Activated naive CD8-positive, alpha-beta T cell treated with anti-CD3 and anti-CD28 coated beads, Interleukin-2, amount 50 U/mL, for 16 hours (primary cell): Measurements from ENCODE around the gene NFIA.

Source experiments
- DNase-seq: peaks from one replicate; pipeline ENCODE4 v3.0.0-alpha.2; 2020; ENCODE audit warnings: low read depth, low spot score

NFIA gene

GRCh38 chr1:61332796-61333195, 250.4 kb downstream of the NFIA start:
- DNase-seq: no peak

- DNase-seq: no peak
Measured at GRCh38 chr1:61334718-61335589, 252.6 kb downstream of the NFIA start.

GRCh38 chr1:61337037-61337436, 254.7 kb downstream of the NFIA start:
- DNase-seq: no peak

- DNase-seq: no peak
Measured at GRCh38 chr1:61337441-61337951, 255.1 kb downstream of the NFIA start.

GRCh38 chr1:61337981-61338848, 255.9 kb downstream of the NFIA start:
- DNase-seq: no peak

DNA sequence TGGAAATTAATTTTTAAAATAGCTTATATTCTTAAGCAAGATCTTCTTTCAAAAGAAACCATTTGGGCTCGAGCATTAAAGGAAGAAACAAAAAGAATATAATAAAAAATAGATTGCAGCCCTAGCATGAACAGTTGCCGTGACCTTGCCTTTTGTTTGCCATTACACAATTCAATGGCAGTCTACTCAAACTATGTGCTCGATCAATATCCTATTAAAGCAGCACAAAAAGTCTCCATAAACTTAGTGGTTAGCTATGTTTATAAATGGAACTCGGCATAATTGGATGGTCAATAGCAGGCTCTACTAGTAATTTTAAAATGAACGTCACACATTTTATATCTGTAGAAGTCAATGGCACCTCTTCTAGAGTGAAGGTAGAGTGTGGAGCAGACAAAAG, 256.5 kb downstream of the NFIA start:
- DNase-seq: no peak

- DNase-seq: no peak
Measured at GRCh38 chr1:61341426-61341825, 259.1 kb downstream of the NFIA start.

DNA sequence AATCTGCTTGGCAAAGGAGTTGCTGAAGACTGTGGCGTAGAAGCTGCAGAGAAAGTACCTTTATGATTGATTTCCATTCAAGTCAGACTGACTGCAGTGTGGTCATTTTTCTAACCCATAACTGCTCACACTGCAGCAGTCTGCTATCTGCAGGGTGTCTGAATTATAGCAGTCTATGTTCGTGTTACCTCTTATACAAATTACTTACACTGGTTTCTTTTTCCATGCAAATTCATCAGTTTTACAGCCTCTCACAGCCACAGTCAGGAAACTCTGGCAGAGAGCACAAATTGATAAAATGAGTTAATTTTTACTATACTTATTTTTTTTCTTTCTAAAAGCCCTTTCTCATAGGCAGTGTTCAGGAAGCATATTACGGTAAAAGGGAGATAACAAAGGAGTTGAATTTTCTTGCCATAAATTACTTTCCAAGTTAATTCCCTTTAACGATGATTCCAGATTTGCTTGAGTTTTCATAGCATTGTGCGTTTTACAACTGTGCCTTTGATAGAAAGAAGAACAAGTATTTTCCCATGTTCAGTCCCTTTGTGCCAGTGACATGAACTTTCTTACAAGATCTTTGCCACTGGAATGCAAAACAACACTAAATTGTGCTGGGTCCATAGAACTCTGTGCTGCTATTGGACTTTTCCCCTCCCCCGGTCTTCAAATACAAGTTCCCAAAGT, 261.5 kb downstream of the NFIA start:
- no peak for DNase-seq

DNA sequence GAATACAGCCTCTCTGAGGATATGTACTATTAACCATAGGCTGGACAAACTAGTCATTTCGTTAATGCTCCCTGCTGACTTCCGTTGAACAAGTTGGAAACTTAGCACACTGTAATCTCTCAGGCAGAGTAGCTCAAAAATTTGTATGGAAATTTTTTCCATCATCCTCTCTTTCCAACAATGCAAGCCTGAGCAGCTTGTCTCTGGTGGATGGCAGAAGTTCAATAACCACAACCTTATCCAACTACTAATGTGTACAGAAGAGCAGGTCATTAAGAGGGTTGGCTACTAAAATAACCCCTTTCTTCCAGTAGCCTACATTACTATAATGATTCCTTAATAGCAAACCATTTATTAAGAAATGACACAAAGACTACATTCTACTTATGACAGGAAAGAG, 262.3 kb downstream of the NFIA start:
- DNase-seq: no peak

- DNase-seq: no peak
Measured at GRCh38 chr1:61348025-61348665, 265.8 kb downstream of the NFIA start.

- no peak for DNase-seq
Measured at GRCh38 chr1:61352845-61353435, 270.6 kb downstream of the NFIA start.

- no peak for DNase-seq
Measured at GRCh38 chr1:61353797-61354406, 271.5 kb downstream of the NFIA start.

- DNase-seq: no peak
Measured at GRCh38 chr1:61356016-61356415, 273.7 kb downstream of the NFIA start.

GRCh38 chr1:61356995-61357394, 274.6 kb downstream of the NFIA start:
- DNase-seq: no peak

DNA sequence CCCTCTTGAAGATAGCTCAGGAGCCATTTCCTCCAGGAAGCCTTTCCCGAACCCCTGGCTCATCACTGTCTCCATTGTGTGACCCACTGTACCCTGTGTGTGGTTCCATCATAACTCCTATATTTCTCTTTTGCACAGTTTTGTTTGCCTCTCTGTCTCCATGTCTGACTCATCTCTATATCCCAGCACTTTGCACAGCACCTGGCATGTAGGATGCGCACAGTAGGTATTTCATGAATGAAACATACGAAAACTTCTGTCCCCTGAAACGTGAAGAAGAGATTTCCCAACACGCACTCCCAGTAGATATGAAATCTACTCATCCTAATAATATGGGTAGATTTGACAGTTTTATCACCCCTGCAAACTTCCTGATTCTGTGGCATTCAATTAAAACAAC, 275.2 kb downstream of the NFIA start:
- DNase-seq: no peak

GRCh38 chr1:61358770-61359455, 276.6 kb downstream of the NFIA start:
- DNase-seq: no peak

GRCh38 chr1:61361931-61362330, 279.6 kb downstream of the NFIA start:
- no peak for DNase-seq

DNA sequence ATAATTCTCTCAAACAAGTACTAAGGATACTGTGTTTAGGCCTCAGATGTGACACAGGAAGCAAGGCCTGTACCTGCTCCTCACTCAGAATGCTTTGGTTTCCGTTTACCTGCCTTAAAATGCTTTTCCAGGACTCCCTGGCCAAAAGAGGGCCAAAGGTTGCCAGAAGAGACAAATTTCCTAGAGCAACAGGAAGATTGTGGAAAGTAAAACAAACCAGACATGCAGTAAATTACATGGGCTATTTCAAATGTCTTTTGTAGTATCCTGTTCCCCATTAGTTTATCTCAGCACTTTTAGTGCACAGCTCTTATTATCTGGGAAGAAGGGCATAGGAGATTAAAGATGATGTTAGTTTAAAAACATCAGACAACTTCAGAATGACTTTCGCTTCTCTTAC, 280.0 kb downstream of the NFIA start:
- DNase-seq: no peak

- DNase-seq: no peak
Measured at GRCh38 chr1:61368366-61368765, 286.0 kb downstream of the NFIA start.

DNA sequence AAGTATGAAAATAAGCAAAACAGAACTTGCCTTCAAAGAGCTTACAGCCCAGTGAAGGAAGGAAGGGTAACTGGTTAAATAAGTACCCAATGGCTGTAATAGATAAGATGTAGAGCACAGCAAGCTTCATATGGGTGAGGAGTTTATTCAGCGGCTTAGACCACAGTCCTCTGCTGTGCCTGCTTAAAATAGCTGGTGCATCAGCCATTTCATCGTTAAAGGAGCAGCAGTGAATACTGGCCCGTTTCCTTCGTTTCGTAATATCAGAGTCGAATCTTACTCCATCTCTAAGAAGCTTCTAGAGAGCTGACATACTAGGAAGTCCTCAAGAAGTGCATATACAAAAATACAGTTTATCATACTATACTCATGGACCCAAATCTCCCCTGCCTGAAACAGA, 286.5 kb downstream of the NFIA start:
- DNase-seq: no peak
